ENCODE measurements around the gene PDE11A.
"Not testable (repeated sequence)": the region's sequence is repeated elsewhere in the genome, so short reads cannot be mapped to it uniquely, and the experiment has no call there.

PDE11A gene

GRCh38 chr2:178101321-178102079 lies 28.9 kb upstream of the PDE11A start:
- no peak for TF ChIP-seq CTCF (IDR thresholded peaks at IDR 0.05; ENCODE audit: control insufficient read depth, insufficient read depth, low read depth, low read length, missing control alignments)
- no peak for DNase-seq (ENCODE audit: low read depth)

GRCh38 chr2:178093471-178093870 lies 20.9 kb upstream of the PDE11A start:
- DNase-seq (ENCODE audit: low read depth), result no peak
- H3K4me3 ChIP-seq (ENCODE audit: control insufficient read depth, low read depth, low read length), result no peak overlapping the region
- no peak for TF ChIP-seq CTCF (IDR thresholded peaks at IDR 0.05; ENCODE audit: control insufficient read depth, insufficient read depth, low read depth, low read length, missing control alignments)

More at GRCh38 chr2:178101321-178102079, 28.9 kb upstream of the PDE11A start:
- no peak overlapping the region for H3K4me3 ChIP-seq (ENCODE audit: control insufficient read depth, low read depth, low read length)

- TF ChIP-seq CTCF (IDR thresholded peaks at IDR 0.05; ENCODE audit: control insufficient read depth, insufficient read depth, low read depth, low read length, missing control alignments), result no peak
- DNase-seq (ENCODE audit: low read depth), result no peak
- H3K4me3 ChIP-seq (ENCODE audit: control insufficient read depth, low read depth, low read length), result no peak overlapping the region
These were observed 16.2 kb upstream of the PDE11A start for GRCh38 chr2:178088774-178089270.

GRCh38 chr2:178084273-178084672 lies 11.7 kb upstream of the PDE11A start:
- peak; percentile 14 for DNase-seq (ENCODE audit: low read depth)
- no peak for TF ChIP-seq CTCF (IDR thresholded peaks at IDR 0.05; ENCODE audit: control insufficient read depth, insufficient read depth, low read depth, low read length, missing control alignments)
- no peak overlapping the region for H3K4me3 ChIP-seq (ENCODE audit: control insufficient read depth, low read depth, low read length)

- DNase-seq (ENCODE audit: low read depth), result no peak
- no peak overlapping the region for H3K4me3 ChIP-seq (ENCODE audit: control insufficient read depth, low read depth, low read length)
- TF ChIP-seq CTCF (IDR thresholded peaks at IDR 0.05; ENCODE audit: control insufficient read depth, insufficient read depth, low read depth, low read length, missing control alignments), result no peak
These were observed 9.9 kb upstream of the PDE11A start for GRCh38 chr2:178082408-178083045.

GRCh38 chr2:178079279-178079678 lies 6.7 kb upstream of the PDE11A start:
- not testable (repeated sequence) for H3K4me3 ChIP-seq (ENCODE audit: control insufficient read depth, low read depth, low read length); DNase-seq (ENCODE audit: low read depth)

- no peak for DNase-seq (ENCODE audit: low read depth)
- TF ChIP-seq CTCF (IDR thresholded peaks at IDR 0.05; ENCODE audit: control insufficient read depth, insufficient read depth, low read depth, low read length, missing control alignments), result no peak
- H3K4me3 ChIP-seq (ENCODE audit: control insufficient read depth, low read depth, low read length), result no peak overlapping the region
These were observed 3.6 kb upstream of the PDE11A start for GRCh38 chr2:178076130-178076529.

Measured in AG09309 (cell line).